PC-3 (cell line): ENCODE results near the gene PACRG. TPM values are rescaled to one million over a fixed set of nuclear protein-coding genes. Genes with fewer than 3 reads are reported as not detected.

ENCODE experiments used
- ATAC-seq: fragments of 200-7000 bp; cut with Tn5 transposase; 2 replicates; pipeline ENCODE4 v1.9.1; 2020; ENCODE audit warnings: mild to moderate bottlenecking, moderate library complexity
- BruUV-seq: library from RNA; stranded (reverse); fragments of 400-500 nt; replicated peaks from 2 replicates; lab custom pipeline; 2021; lab: Mats Ljungman, UMichigan
- CTCF ChIA-PET: fragments of 300-600 bp; sonication (Branson Sonifier 250); formaldehyde crosslinking; loops from one replicate; lab custom pipeline; 2022; ENCODE audit warnings: antibody characterized with exemption; lab: Charles Lee
- POLR2A ChIA-PET: fragments of 300-600 bp; sonication (Branson Sonifier 250); formaldehyde crosslinking; loops from one replicate; lab custom pipeline; 2022; ENCODE audit warnings: antibody characterized with exemption; ENCODE audit not compliant: unreplicated experiment; lab: Charles Lee
- DNase-seq: peaks from one replicate; pipeline ENCODE4 v3.0.0-alpha.2; 2015
- H2AFZ ChIP-seq: fragments of 300-600 bp; sonication (generic); 2 replicates; pipeline ENCODE4 v1.6.0; 2016; ENCODE audit warnings: antibody characterized with exemption, low read length
- H3F3A ChIP-seq: fragments of 300-600 bp; sonication (generic); one replicate; pipeline ENCODE4 v1.6.0; 2017; ENCODE audit warnings: antibody characterized with exemption, low read length, control low read depth, mild to moderate bottlenecking; ENCODE audit not compliant: unreplicated experiment
- H3K27ac ChIP-seq: fragments of 300-600 bp; sonication (generic); 2 replicates; pipeline ENCODE4 v1.5.1; 2016; ENCODE audit warnings: mild to moderate bottlenecking, low read length
- H3K27me3 ChIP-seq: fragments of 300-600 bp; sonication (generic); 2 replicates; pipeline ENCODE4 v1.6.1; 2016; ENCODE audit warnings: low read length, mixed read lengths
- H3K36me3 ChIP-seq: fragments of 300-600 bp; sonication (generic); 2 replicates; pipeline ENCODE4 v1.6.1; 2016; ENCODE audit warnings: low read depth, mixed run types, low read length, mixed read lengths
- H3K4me1 ChIP-seq: fragments of 300-600 bp; sonication (generic); 2 replicates; pipeline ENCODE4 v1.5.1; 2016; ENCODE audit warnings: low read length; ENCODE audit not compliant: insufficient read depth
- H3K4me2 ChIP-seq: fragments of 300-600 bp; sonication (generic); 2 replicates; pipeline ENCODE4 v1.6.0; 2016; ENCODE audit warnings: low read length
- H3K4me3 ChIP-seq: fragments of 300-600 bp; sonication (generic); 2 replicates; pipeline ENCODE4 v1.5.1; 2016; ENCODE audit warnings: mild to moderate bottlenecking, low read length, mixed read lengths
- H3K79me2 ChIP-seq: fragments of 300-600 bp; sonication (generic); 2 replicates; pipeline ENCODE4 v1.6.1; 2017; ENCODE audit warnings: low read length, mixed read lengths
- H3K9ac ChIP-seq: fragments of 300-600 bp; sonication (generic); 2 replicates; pipeline ENCODE4 v1.6.0; 2016; ENCODE audit warnings: mild to moderate bottlenecking, low read length
- H3K9me2 ChIP-seq: fragments of 300-600 bp; sonication (generic); replicated peaks from 2 replicates; pipeline ENCODE4 v1.6.1; 2016; ENCODE audit warnings: mixed run types, low read length, mixed read lengths
- H3K9me3 ChIP-seq: fragments of 300-600 bp; sonication (generic); 2 replicates; pipeline ENCODE4 v1.6.1; 2016; ENCODE audit warnings: low read length, mixed read lengths
- H4K20me1 ChIP-seq: fragments of 300-600 bp; sonication (generic); 2 replicates; pipeline ENCODE4 v1.6.1; 2016; ENCODE audit warnings: low read length, mixed read lengths
- EZH2 ChIP-seq: fragments of 300-600 bp; sonication (generic); IDR thresholded peaks from one replicate; pipeline ENCODE4 v1.6.1; 2017; ENCODE audit warnings: antibody characterized with exemption, mild to moderate bottlenecking, low read length; ENCODE audit not compliant: unreplicated experiment
- EZH2phosphoT487 ChIP-seq: fragments of 300-600 bp; sonication (generic); IDR thresholded peaks from 2 replicates; pipeline ENCODE4 v1.6.1; 2018; ENCODE audit warnings: mild to moderate bottlenecking, antibody characterized with exemption, low read length, borderline replicate concordance
- intact Hi-C: fragments of 100-400 bp; cut with micrococcal nuclease; formaldehyde crosslinking; loops from 2 replicates; pipeline ENCODE4 v1.9.0; 2023
- total RNA-seq: library from RNA; depleted of rRNA; stranded (reverse); fragments of >200 nt; gene quantifications from 2 replicates; pipeline ENCODE4 v1.2.3, GENCODE V29; 2014
- TF ChIP-seq, protein P1 (sequence below): fragments of 300-600 bp; sonication (generic); conservative IDR thresholded peaks from 2 replicates; pipeline ENCODE4 v1.5.1; 2017; ENCODE audit warnings: antibody characterized with exemption, low read depth, mild to moderate bottlenecking, low read length

Gene PACRG
- total RNA-seq, 1 experiment from 2014 or later, result not detected

- TF ChIP-seq, protein P1, sequence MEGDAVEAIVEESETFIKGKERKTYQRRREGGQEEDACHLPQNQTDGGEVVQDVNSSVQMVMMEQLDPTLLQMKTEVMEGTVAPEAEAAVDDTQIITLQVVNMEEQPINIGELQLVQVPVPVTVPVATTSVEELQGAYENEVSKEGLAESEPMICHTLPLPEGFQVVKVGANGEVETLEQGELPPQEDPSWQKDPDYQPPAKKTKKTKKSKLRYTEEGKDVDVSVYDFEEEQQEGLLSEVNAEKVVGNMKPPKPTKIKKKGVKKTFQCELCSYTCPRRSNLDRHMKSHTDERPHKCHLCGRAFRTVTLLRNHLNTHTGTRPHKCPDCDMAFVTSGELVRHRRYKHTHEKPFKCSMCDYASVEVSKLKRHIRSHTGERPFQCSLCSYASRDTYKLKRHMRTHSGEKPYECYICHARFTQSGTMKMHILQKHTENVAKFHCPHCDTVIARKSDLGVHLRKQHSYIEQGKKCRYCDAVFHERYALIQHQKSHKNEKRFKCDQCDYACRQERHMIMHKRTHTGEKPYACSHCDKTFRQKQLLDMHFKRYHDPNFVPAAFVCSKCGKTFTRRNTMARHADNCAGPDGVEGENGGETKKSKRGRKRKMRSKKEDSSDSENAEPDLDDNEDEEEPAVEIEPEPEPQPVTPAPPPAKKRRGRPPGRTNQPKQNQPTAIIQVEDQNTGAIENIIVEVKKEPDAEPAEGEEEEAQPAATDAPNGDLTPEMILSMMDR, result no peak
- TF ChIP-seq EZH2phosphoT487 (no peak), EZH2 (no peak)
- Histone ChIP-seq H3K4me2 (no peak overlapping the region), H3K36me3 (no peaks in the 10 kb centered on the region), H3K4me1 (no peaks in the 10 kb centered on the region), H2AFZ (no peak overlapping the region), H3K27ac (no peak overlapping the region), H4K20me1 (no peaks in the 10 kb centered on the region), H3K79me2 (no peaks in the 10 kb centered on the region), H3F3A (no peaks in the 10 kb centered on the region), H3K9me3 (no peaks in the 10 kb centered on the region), H3K27me3 (no peaks in the 10 kb centered on the region), H3K4me3 (no peak overlapping the region), H3K9me2 (no peaks in the 10 kb centered on the region), H3K9ac (no peak overlapping the region)
- POLR2A ChIA-PET, result interaction anchor here (0.5 kb wide), 1 partner anchor 14 kb away, joined by 3 read pairs; no protein-coding TSS in a partner anchor
- ATAC-seq (no peak), DNase-seq (no peak)
- intact Hi-C loops, result no loop called here
- CTCF ChIA-PET, result no interaction called here
- no TSS peak for BruUV-seq
Measured at GRCh38 chr6:163289447-163289846, 561.7 kb downstream of the PACRG start.

DNA sequence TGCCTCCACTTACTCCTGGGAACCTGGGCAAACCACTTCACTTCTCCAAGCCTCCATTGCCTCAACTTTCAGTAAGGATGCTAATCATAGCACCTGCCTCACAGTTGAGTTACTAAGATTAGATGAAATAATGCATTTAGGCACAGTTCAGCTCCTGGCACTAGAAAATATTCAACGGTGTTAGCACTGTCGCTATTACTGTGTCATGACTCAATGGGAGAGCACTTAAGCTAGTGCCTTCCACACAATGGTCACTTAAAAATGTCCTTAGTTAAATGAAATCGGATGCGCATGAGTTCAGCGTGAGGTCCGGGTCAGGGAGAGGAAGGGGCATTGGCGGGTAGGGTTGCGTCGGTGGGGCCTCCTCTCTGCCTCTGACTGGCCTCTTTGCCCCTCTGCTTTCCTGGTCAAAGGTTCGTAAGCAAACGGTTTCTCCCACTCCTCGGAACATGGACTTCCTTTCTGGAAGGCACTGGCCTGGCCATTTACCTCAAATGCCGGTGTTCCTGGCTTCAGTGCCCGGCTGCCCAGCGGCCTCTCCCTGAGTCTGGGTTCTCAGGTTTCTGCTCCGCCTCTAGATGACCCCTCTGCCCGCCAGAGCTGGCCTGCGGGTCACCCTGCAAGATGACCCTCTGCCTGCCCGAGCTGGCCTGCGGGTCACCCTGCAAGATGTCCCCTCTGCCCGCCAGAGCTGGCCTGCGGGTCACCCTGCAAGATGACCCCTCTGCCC, 562.9 kb downstream of the PACRG start:
- BruUV-seq, result no TSS peak
- no peaks in the 10 kb centered on the region for H3K79me2 ChIP-seq
- no peak overlapping the region for H3K4me3 ChIP-seq
- ATAC-seq (no peak), DNase-seq (no peak)
- H3F3A ChIP-seq, result no peaks in the 10 kb centered on the region
- TF ChIP-seq EZH2phosphoT487 (no peak), EZH2 (no peak)
- TF ChIP-seq, protein P1, result no peak
- no peak overlapping the region for H3K4me2 ChIP-seq
- H2AFZ ChIP-seq, result no peak overlapping the region
- intact Hi-C loops, result no loop called here
- H3K9me2 ChIP-seq, result no peaks in the 10 kb centered on the region
- no peaks in the 10 kb centered on the region for H4K20me1 ChIP-seq
- ChIA-PET POLR2A (no interaction called here), CTCF (no interaction called here)
- H3K4me1 ChIP-seq, result no peaks in the 10 kb centered on the region
- no peak overlapping the region for H3K27ac ChIP-seq
- no peaks in the 10 kb centered on the region for H3K27me3 ChIP-seq
- no peak overlapping the region for H3K9ac ChIP-seq
- no peaks in the 10 kb centered on the region for H3K9me3 ChIP-seq
- no peaks in the 10 kb centered on the region for H3K36me3 ChIP-seq

GRCh38 chr6:163291622-163292021, 563.8 kb downstream of the PACRG start:
- BruUV-seq, result no TSS peak

More at GRCh38 chr6:163291622-163292021, 563.8 kb downstream of the PACRG start:
- no peaks in the 10 kb centered on the region for H3F3A ChIP-seq
- no peak overlapping the region for H3K9ac ChIP-seq
- no peaks in the 10 kb centered on the region for H3K79me2 ChIP-seq
- no peaks in the 10 kb centered on the region for H4K20me1 ChIP-seq
- no peak overlapping the region for H3K4me2 ChIP-seq
- H3K27me3 ChIP-seq, result no peaks in the 10 kb centered on the region
- DNase-seq, result no peak
- H3K4me3 ChIP-seq, result no peak overlapping the region
- ChIA-PET CTCF (no interaction called here), POLR2A (no interaction called here)
- ATAC-seq, result no peak
- H3K9me3 ChIP-seq, result no peaks in the 10 kb centered on the region
- TF ChIP-seq, protein P1, result no peak
- no peak for TF ChIP-seq EZH2
- TF ChIP-seq EZH2phosphoT487, result no peak
- no peaks in the 10 kb centered on the region for H3K9me2 ChIP-seq
- intact Hi-C loops, result no loop called here
- no peaks in the 10 kb centered on the region for H3K4me1 ChIP-seq
- H3K36me3 ChIP-seq, result no peaks in the 10 kb centered on the region
- no peak overlapping the region for H3K27ac ChIP-seq
- no peak overlapping the region for H2AFZ ChIP-seq
